GM12864 (cell line): ENCODE measurements around the gene DMRTA2.

Source experiments
- DNase-seq: peaks from one replicate; pipeline ENCODE4 v3.0.0-alpha.2; 2011; ENCODE audit warnings: low read depth
- H3K4me3 ChIP-seq: 2 replicates; pipeline ENCODE4 v1.5.1; 2011; ENCODE audit warnings: mild to moderate bottlenecking, low read depth, low read length, control low read depth
- CTCF ChIP-seq: IDR thresholded peaks from 2 replicates; pipeline ENCODE4 v1.5.1; 2011; ENCODE audit warnings: low read depth, mild to moderate bottlenecking, moderate library complexity, low read length, control low read depth, inconsistent platforms; ENCODE audit errors: missing control alignments

The DMRTA2 gene

GRCh38 chr1:50422946-50423669, at the start of gene DMRTA2:
TSS of gene DMRTA2 (minus strand) at chr1:50423443. CDS start at chr1:50421536, 1,907 bp downstream.
- no peak for DNase-seq
- TF ChIP-seq CTCF: no peak
- peak within 1 kb of the TSS; percentile 40 for H3K4me3 ChIP-seq

DNA sequence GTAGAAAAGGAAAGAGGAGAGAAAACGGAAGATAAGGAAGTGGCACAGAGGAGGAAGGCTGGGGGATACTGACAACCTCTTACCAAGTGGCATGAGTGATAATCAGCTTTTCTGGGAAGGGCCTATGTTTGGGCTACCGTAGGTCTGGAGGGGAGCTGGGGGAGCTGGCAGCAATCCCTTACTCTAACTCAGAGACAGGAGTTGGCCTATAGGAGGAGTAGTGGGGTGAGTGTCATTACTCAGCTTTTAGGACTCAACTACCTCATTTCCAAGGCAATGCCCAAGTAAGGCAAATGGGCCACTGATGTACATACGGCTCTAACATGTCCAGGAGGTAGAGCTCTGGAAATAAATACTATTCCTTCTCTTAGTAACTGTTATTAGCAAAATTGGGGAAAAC, 48.7 kb upstream of the DMRTA2 start:
- H3K4me3 ChIP-seq: no peak overlapping the region
- no peak for TF ChIP-seq CTCF
- DNase-seq: no peak

DNA sequence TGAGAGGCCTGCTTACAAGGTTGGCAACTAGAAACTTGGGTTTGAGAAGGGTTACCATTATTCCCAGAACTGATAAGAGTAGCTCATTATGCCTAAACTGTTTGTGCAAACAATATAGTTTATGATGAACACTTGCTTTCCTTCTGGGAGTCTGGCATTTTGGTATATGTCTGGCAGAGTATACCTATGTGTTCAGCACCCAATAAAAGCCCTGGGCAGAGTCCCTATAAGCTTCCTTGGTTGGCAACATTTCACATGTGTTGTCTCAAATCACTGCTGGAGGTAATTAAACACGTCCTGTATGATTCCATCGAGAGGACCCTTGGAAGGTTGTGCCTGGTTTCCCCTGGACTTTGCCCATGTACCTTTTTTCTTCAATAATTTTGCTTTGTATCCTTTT, 39.7 kb upstream of the DMRTA2 start:
- no peak for DNase-seq
- no peak for TF ChIP-seq CTCF
- no peak overlapping the region for H3K4me3 ChIP-seq

- no peak for DNase-seq
- no peak overlapping the region for H3K4me3 ChIP-seq
- no peak for TF ChIP-seq CTCF
Measured at GRCh38 chr1:50458507-50458906, 35.3 kb upstream of the DMRTA2 start.

GRCh38 chr1:50454911-50455310, 31.7 kb upstream of the DMRTA2 start:
- DNase-seq: no peak
- TF ChIP-seq CTCF: no peak
- H3K4me3 ChIP-seq: no peak overlapping the region

GRCh38 chr1:50453266-50453665, 30.0 kb upstream of the DMRTA2 start:
- no peak overlapping the region for H3K4me3 ChIP-seq
- DNase-seq: no peak
- no peak for TF ChIP-seq CTCF

- H3K4me3 ChIP-seq: no peak overlapping the region
- TF ChIP-seq CTCF: no peak
- DNase-seq: no peak
Measured at GRCh38 chr1:50452700-50453099, 29.5 kb upstream of the DMRTA2 start.
